Transverse colon (tissue), 3 donors: Measurements from ENCODE around the gene STK24.

ENCODE experiments used
- POLR2A ChIP-seq: fragments of 450-650 bp; IDR thresholded peaks from one replicate; pipeline ENCODE4 v1.6.1; 2016; ENCODE audit warnings: antibody characterized with exemption, mild to moderate bottlenecking, moderate library complexity
- TF ChIP-seq, protein P1 (sequence below), 5 experiments: fragments of 200-600 bp in 3 of 5; fragments of 450-650 bp in 2 of 5; sonication (generic) in 3 of 5; IDR thresholded peaks; 1 replicate in 2 of 5; 2 replicates in 3 of 5; pipeline ENCODE4 v1.5.1; 2016 to 2017; ENCODE audit warnings: antibody characterized with exemption in 5 of 5, inconsistent platforms in 3 of 5, mild to moderate bottlenecking in 2 of 5, moderate library complexity in 1 of 5

- TF ChIP-seq, protein P1, sequence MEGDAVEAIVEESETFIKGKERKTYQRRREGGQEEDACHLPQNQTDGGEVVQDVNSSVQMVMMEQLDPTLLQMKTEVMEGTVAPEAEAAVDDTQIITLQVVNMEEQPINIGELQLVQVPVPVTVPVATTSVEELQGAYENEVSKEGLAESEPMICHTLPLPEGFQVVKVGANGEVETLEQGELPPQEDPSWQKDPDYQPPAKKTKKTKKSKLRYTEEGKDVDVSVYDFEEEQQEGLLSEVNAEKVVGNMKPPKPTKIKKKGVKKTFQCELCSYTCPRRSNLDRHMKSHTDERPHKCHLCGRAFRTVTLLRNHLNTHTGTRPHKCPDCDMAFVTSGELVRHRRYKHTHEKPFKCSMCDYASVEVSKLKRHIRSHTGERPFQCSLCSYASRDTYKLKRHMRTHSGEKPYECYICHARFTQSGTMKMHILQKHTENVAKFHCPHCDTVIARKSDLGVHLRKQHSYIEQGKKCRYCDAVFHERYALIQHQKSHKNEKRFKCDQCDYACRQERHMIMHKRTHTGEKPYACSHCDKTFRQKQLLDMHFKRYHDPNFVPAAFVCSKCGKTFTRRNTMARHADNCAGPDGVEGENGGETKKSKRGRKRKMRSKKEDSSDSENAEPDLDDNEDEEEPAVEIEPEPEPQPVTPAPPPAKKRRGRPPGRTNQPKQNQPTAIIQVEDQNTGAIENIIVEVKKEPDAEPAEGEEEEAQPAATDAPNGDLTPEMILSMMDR (IDR thresholded peaks at IDR 0.05): no peak
- no peak for TF ChIP-seq POLR2A
These were observed 56.0 kb downstream of the STK24 start for GRCh38 chr13:98520674-98521449.
